Kidney (tissue), 14 donors: ENCODE data around the gene GBX1. TPM values are rescaled to one million over a fixed set of nuclear protein-coding genes. Genes with fewer than 3 reads are reported as not detected.

ENCODE experiments used
- DNase-seq, 5 donors: peaks; one replicate each; pipeline ENCODE4 v3.0.0-alpha.2; 2013 to 2020
- FAIRE-seq: peaks from 2 replicates; lab custom pipeline; 2012; peaks lifted over from hg19 to GRCh38; lab: Jason Lieb, UNC
- H3K27ac ChIP-seq, 2 donors: one replicate each; pipeline ENCODE4 v1.7.0; 2013; ENCODE audit warnings: low read depth in 2 of 2, low read length in 2 of 2, inconsistent platforms in 1 of 2
- H3K27me3 ChIP-seq: one replicate; pipeline ENCODE4 v1.7.1; 2013; ENCODE audit warnings: low read length, inconsistent platforms; ENCODE audit not compliant: control insufficient read depth, insufficient read depth
- H3K36me3 ChIP-seq, 3 donors: one replicate each; pipeline versions ENCODE4 v1.7.0 to v1.7.1; 2013; ENCODE audit warnings: low read length in 3 of 3, control low read depth in 1 of 3, inconsistent platforms in 1 of 3; ENCODE audit not compliant: insufficient read depth in 3 of 3, control insufficient read depth in 2 of 3
- H3K4me1 ChIP-seq, 3 donors: one replicate each; pipeline versions ENCODE4 v1.7.0 to v1.7.1; 2013; ENCODE audit warnings: low read length in 3 of 3, inconsistent platforms in 1 of 3, low read depth in 1 of 3; ENCODE audit not compliant: control insufficient read depth in 2 of 3, insufficient read depth in 2 of 3
- H3K4me3 ChIP-seq, 3 donors: one replicate each; pipeline versions ENCODE4 v1.7.0 to v1.8.1; 2013; ENCODE audit warnings: low read length in 3 of 3, control low read depth in 1 of 3, inconsistent platforms in 1 of 3
- H3K9ac ChIP-seq, 3 donors: one replicate each; pipeline versions ENCODE4 v1.7.0 to v1.7.1; 2013; ENCODE audit warnings: low read length in 3 of 3, control low read depth in 1 of 3, inconsistent platforms in 1 of 3
- H3K9me3 ChIP-seq, 3 donors: one replicate each; pipeline versions ENCODE4 v1.7.0 to v1.7.1; 2013; ENCODE audit warnings: low read length in 3 of 3, control low read depth in 1 of 3, inconsistent platforms in 1 of 3; ENCODE audit not compliant: control insufficient read depth in 2 of 3, insufficient read depth in 1 of 3
- CTCF ChIP-seq: IDR thresholded peaks from 3 replicates; pipeline ENCODE4 v1.5.1; 2012; ENCODE audit warnings: mild to moderate bottlenecking, moderate library complexity, borderline replicate concordance; ENCODE audit not compliant: insufficient read depth; ENCODE audit errors: extremely low read depth
- intact Hi-C: fragments of 100-400 bp; cut with DNase I; formaldehyde crosslinking; loops from one replicate; pipeline ENCODE4 v1.11.1; 2022
- polyA plus RNA-seq: library from polyadenylated mRNA; stranded (reverse); fragments of 350-450 nt; fragmentation: Illumina TruSeq; extraction: RNeasy Lipid Tissue Mini Kit (QIAGEN cat#74804); gene quantifications from one replicate; pipeline ENCODE4 v1.2.3, GENCODE V29; 2014; ENCODE audit warnings: low read depth, low replicate concordance; ENCODE audit not compliant: insufficient read depth
- total RNA-seq: library from RNA; stranded (reverse); fragmentation: NEBNext Ultra II Directional; extraction: Animal tissue kit (Norgen Biotek cat#: 25700); gene quantifications from one replicate; pipeline ENCODE4 v1.2.1, GENCODE V29; 2021
- donor health status: control.
- donor health status: control.
- donor health status: control.
- donor health status: control.
- donor health status: control.
- donor health status: DM: yes; HTN: yes; CAD: no.
- donor health status: Normal renal cell carcinoma (clear cell type).

Gene GBX1
- total and polyA plus RNA-seq, 2 donors from 2014 or later: not detected

GRCh38 chr7:151175047-151175792, 7.7 kb upstream of the GBX1 start:
- no peak for TF ChIP-seq CTCF
- H3K9ac ChIP-seq: no peak overlapping the region
- intact Hi-C loops: no loop called here
- no peaks in the 10 kb centered on the region for H3K36me3 ChIP-seq
- H3K4me1 ChIP-seq: no peaks in the 10 kb centered on the region
- H3K27ac ChIP-seq: no peak overlapping the region
- FAIRE-seq (no peak), DNase-seq (no peak)
- no peaks in the 10 kb centered on the region for H3K9me3 ChIP-seq
- H3K27me3 ChIP-seq: peaks cover 3% of the 10 kb centered on the region
- H3K4me3 ChIP-seq: no peak overlapping the region

- H3K9ac ChIP-seq: no peak overlapping the region
- H3K27ac ChIP-seq: no peak overlapping the region
- peaks cover 10% of the 10 kb centered on the region for H3K27me3 ChIP-seq
- no peak for TF ChIP-seq CTCF
- DNase-seq (peak in 4 of 5 donors; percentile 72 to 82 (median 74)), FAIRE-seq (no peak)
- intact Hi-C loops: no loop called here
- H3K9me3 ChIP-seq: no peaks in the 10 kb centered on the region
- no peaks in the 10 kb centered on the region for H3K36me3 ChIP-seq
- no peaks in the 10 kb centered on the region for H3K4me1 ChIP-seq
- no peak overlapping the region for H3K4me3 ChIP-seq
These were observed 7.0 kb upstream of the GBX1 start for GRCh38 chr7:151174246-151175046.

GRCh38 chr7:151173386-151174245, 6.1 kb upstream of the GBX1 start:
- TF ChIP-seq CTCF: no peak
- intact Hi-C loops: no loop called here

More at GRCh38 chr7:151173386-151174245, 6.1 kb upstream of the GBX1 start:
- Histone ChIP-seq H3K9me3 (no peaks in the 10 kb centered on the region), H3K4me1 (no peaks in the 10 kb centered on the region), H3K27me3 (peaks cover 18% of the 10 kb centered on the region), H3K4me3 (no peak overlapping the region), H3K9ac (no peak overlapping the region), H3K36me3 (no peaks in the 10 kb centered on the region), H3K27ac (no peak overlapping the region)
- DNase-seq (no peak), FAIRE-seq (no peak)
